GM18867 (cell line): ENCODE data around the gene CCDC167.
"Not testable (repeated sequence)": the region's sequence is repeated elsewhere in the genome, so short reads cannot be mapped to it uniquely, and the experiment has no call there.

ENCODE experiments used
- ATAC-seq: cut with Tn5 transposase; IDR thresholded peaks from one replicate; pipeline ENCODE4 v1.9.1; 2021; ENCODE audit warnings: mild to moderate bottlenecking, moderate library complexity; ENCODE audit not compliant: unreplicated experiment

The CCDC167 gene

GRCh38 chr6:37474316-37474715, 25.4 kb downstream of the CCDC167 start:
- no peak for ATAC-seq

GRCh38 chr6:37473364-37474095, 26.2 kb downstream of the CCDC167 start:
- no peak for ATAC-seq

DNA sequence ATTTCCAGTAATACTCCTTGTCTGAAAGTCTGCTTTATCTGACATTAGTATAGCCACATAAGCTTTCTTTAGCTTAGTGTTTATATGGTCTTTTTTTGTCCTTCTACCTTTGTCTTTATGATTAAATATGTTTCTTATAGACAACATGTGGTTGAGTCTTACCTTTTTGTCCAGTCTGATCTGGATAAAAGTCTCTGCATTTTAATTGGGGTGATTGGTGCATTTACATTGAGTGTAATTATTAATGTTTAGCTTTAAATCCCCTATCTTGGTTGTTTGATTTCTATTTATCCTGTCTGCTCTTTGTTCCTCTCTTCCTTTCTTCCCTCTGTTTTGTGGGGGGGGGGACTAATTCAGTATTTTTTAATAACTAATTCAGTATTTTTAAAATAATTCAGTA, 32.0 kb downstream of the CCDC167 start:
- no peak for ATAC-seq

DNA sequence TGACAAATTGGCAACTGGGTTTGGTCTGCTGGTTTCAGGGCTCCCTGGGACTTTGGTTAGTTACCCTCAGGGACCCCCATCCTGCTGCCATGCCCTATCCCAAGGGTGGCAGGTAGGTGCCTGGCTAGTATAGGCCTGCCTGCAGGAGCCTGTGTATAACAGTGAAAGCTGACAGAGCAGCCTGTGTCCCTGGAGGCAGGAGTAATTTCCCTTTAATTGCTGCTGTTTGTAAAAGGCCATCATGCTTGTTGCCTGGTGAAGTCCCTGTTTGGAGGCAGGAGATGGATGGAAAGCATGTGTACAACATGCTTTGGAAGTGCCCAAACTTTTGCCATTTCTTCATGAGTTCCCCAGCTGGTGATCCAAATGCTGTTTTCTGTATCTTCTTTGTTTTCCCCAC, 36.6 kb downstream of the CCDC167 start:
- ATAC-seq: no peak

DNA sequence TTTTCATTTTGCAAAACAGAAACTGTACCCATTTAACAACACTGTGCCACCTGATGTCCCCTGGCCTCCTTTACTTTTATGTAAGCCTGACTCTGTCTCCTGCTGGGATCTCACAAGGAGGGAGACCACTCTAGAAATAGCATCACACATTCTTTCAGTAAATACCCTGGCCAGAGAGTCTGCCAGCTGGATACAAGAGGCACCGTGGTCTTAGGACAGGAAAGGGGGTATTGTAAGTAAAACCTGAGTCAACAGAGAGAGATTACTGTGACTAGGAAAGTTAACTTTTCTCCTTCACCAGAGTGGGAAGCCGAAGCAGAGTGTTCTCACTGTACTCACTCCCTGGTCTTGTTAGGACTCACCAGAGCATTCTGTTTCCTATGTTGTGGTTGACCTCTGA, 38.9 kb downstream of the CCDC167 start:
- no peak for ATAC-seq

DNA sequence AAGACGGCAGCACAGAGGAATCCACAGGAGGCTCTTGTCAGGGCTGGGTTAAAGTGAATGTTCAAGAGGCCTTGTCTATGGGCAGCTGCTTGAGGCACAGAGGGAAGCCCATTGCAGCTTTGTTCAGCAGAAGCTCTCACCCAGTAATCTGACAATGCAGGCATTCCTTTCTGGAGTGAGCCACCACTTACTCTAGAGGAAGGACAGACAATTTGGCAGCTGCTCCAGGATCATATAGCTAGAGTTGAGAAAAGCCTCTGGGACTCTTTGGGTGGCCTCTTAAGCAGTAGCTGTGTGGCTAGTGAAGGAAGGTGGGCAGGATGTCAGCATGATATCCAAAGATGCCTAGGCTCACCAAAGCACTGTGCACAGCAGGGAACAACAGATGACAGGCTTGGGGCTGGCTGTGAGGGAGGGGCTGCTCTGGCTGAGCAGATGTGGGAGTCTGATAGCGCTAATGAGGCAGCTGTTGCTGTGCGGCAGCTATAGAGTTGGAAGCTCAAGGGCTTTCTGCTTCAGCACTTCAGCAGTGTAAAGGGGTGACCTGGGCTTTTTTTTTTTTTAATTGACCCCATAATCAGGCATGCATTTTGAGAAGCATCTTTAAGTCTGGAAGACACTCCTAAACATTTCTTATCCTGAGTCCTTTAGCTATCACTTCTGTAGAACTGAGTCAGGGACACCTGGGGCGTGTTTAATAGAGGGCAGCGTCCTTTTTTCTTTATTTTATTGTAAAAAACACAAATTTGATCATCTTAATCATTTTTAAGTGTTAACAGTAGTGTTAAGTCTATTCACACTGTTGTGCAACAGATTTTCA, 39.5 kb downstream of the CCDC167 start:
- no peak for ATAC-seq

GRCh38 chr6:37456816-37457560, 42.7 kb downstream of the CCDC167 start:
- ATAC-seq: no peak

- ATAC-seq: no peak
Measured at GRCh38 chr6:37456126-37456525, 43.6 kb downstream of the CCDC167 start.

DNA sequence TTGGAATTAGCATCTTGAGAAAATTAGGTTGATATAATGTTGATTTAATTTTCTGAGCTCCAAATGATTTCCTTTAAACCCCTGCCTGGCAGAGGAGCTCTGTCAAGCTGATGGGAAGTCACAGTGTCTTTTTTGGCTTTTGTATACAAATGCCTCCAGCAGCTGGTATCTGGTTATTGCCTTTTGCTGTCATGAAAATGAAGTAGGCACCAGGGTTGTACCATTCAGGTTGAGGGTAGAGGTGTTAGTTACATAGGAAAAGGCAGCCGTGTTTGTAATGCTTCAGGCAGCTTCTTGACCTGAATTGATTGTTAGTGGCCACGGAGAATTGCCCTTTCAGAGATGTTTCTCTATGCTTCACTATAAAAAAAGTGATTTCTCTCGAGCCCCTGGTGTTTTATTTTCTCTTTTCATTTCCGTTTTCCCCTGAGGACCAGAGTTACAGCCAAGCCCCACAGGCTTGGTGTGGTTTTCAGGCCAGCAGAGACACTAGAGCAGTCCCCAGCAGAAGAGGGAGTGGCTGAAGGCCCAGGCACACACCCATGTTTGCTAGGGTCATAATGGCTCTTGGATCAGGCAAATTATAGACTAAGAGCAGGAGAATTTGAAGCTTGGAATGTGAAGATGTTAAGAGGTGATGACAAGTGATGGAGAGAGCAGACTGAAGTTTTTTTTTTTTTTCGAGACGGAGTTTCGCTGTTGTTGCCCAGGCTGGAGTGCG, 45.1 kb downstream of the CCDC167 start:
- ATAC-seq: no peak

- no peak for ATAC-seq
Measured at GRCh38 chr6:37452522-37452921, 47.2 kb downstream of the CCDC167 start.

DNA sequence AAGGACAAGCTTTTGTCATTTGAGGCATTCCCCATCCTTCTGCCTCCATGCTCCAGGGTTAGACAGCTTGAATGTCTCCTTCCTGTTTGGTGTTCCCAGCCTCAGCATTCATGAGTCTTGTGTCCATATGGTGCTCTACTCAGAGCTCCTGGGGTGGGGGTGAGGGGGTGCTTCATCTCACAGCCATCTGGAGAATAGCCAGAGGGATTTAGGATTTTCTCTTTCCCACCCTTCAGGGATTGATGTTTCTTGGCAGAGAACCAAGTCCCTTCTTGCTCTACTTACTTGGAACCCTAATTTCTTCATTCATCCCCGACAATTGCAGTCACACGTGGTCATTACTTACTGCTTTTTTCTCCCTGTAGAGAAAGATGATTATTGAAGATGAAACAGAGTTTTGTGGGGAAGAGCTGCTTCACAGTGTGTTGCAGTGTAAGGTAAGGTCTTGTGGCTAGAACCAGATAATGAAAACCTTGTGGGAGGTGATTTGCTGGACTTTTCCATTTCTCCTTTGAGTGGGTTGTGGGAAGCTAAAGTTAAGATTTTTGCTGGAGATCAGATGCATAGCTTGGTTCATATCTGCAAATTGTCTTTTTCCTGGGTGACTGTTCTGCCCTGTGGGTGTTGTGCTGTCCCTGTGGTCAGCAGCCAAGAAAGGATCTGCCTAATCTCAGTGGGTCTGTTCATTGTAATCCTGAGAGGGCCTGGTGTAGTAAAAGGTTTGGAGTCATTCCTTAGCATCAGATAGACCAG, 48.1 kb downstream of the CCDC167 start:
- ATAC-seq: no peak

DNA sequence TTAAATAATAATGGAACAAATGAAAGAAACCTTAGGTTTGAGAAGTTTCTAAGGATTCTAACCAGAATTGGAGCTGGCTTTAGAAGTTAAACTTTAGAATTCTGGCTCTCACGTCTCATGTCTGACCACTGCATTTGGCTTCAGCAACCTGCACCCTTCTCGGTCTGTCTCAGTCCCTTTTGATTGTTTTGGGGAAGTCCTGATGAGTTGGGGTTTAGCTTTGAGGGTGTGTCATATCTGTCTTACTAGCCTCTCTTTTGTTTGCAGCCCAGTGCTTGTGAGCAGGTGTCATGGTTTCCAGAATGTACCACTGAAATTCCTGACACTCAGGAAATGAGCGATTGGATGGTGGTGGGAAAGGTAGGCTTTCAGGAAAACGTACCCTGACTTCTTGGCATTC, 49.7 kb downstream of the CCDC167 start:
- ATAC-seq: no peak

DNA sequence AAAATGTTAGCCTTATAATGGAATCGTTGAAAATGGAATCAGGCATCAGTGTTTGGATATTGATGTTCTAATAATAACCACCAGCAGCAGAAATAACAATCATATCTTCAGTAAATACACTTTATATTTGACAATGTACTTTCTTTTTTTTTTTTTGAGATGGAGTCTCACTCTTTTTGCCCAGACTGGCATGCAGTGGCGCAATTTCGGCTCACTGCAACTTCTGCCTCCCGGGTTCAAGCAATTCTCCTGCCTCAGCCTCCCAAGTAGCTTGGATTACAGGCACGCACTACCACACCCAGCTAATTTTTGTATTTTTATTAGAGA, 56.5 kb downstream of the CCDC167 start:
- not testable (repeated sequence) for ATAC-seq

DNA sequence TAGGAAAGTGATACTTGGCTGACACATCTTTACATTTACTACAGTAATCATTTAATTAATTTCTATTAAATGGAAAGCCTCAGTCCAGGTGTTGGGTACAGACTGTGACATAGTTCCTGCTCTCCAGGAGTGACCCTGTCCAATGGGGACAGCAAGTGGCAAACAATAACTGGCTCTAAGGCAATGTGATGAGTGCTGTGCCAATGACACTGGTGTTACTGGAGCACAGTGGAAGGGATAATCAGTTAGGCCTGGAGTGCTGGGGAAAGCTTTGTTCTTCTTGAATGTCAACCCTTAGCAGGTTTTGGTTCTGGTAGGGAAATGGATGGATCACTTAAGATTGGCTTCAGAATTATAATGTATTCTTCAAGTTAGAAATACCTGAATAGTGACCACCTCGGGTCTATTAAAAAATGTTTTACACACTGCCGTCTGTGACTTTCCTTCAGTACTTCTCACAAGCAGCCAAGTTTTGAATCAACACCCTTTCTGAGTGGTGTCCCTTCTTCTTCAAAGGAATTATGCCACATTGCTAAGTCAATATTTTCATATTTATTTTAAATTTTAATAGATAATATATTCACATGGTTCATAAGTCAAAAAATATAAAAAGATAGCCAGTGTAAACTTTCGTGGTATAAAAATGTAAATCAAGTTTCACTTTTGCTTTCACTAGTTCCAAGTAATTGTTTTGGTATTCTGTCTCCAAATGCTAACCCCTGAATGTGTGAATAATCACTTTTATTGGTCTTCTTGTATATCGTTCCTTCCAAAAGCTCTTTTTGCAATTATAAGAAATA, 57.1 kb downstream of the CCDC167 start:
- no peak for ATAC-seq

- ATAC-seq: no peak
Measured at GRCh38 chr6:37441651-37442050, 58.0 kb downstream of the CCDC167 start.

- no peak for ATAC-seq
Measured at GRCh38 chr6:37438930-37439329, 60.8 kb downstream of the CCDC167 start.

DNA sequence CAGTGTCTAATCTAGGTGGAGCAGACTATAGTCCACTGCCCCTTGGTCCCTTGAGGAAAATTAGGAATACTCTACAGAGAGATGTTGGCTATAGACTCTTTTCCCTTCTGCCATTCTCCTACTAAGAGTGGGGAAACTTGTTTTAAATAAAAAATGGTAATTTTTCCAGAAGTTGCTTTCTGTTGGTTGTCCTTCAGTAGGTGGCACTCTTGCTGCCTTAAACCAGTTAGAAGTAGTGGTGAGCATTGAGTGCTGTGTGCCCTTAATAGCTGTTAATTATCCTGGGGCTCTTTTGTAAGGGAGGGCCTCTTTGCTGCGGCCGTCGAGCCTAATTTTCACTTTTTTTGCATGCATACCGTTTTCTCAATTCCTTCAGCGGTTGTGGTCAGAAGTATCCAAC, 63.9 kb downstream of the CCDC167 start:
- no peak for ATAC-seq

- ATAC-seq: no peak
Measured at GRCh38 chr6:37435373-37435772, 64.3 kb downstream of the CCDC167 start.

- peak; percentile 26 for ATAC-seq
Measured at GRCh38 chr6:37433657-37434271, 65.9 kb downstream of the CCDC167 start.
